Measurements from ENCODE around the gene SKAP1. TPM values are rescaled to one million over a fixed set of nuclear protein-coding genes. Genes with fewer than 3 reads are reported as not detected.

Gene SKAP1
- total RNA-seq, 1 donor from 2014 or later: not detected

- DNase-seq (ENCODE audit: low read depth) (no peak), FAIRE-seq (no peak)
- Histone ChIP-seq H3K27me3 (ENCODE audit: control insufficient read depth, insufficient read depth, low read length) (peaks cover 16% of the 10 kb centered on the region), H3K36me3 (ENCODE audit: control insufficient read depth, insufficient read depth, low read length) (no peaks in the 10 kb centered on the region), H3K4me3 (ENCODE audit: low read depth, low read length) (no peak overlapping the region)
- TF ChIP-seq CTCF (IDR thresholded peaks at IDR 0.05; ENCODE audit: insufficient read depth, low read length, severe bottlenecking): no peak
Measured at GRCh38 chr17:48385319-48385718, 44.7 kb downstream of the SKAP1 start.

- Histone ChIP-seq H3K27me3 (ENCODE audit: control insufficient read depth, insufficient read depth, low read length) (peaks cover 14% of the 10 kb centered on the region), H3K4me3 (ENCODE audit: low read depth, low read length) (no peak overlapping the region), H3K36me3 (ENCODE audit: control insufficient read depth, insufficient read depth, low read length) (no peaks in the 10 kb centered on the region)
- no peak for TF ChIP-seq CTCF (IDR thresholded peaks at IDR 0.05; ENCODE audit: insufficient read depth, low read length, severe bottlenecking)
- DNase-seq (ENCODE audit: low read depth) (no peak), FAIRE-seq (no peak)
Measured at GRCh38 chr17:48384164-48384563, 45.9 kb downstream of the SKAP1 start.

- H3K36me3 ChIP-seq (ENCODE audit: control insufficient read depth, insufficient read depth, low read length): no peaks in the 10 kb centered on the region
- H3K27me3 ChIP-seq (ENCODE audit: control insufficient read depth, insufficient read depth, low read length): peaks cover 16% of the 10 kb centered on the region
- no peak overlapping the region for H3K4me3 ChIP-seq (ENCODE audit: low read depth, low read length)
- DNase-seq (ENCODE audit: low read depth) (no peak), FAIRE-seq (no peak)
- TF ChIP-seq CTCF (IDR thresholded peaks at IDR 0.05; ENCODE audit: insufficient read depth, low read length, severe bottlenecking): no peak
Measured at GRCh38 chr17:48382989-48383388, 47.0 kb downstream of the SKAP1 start.

GRCh38 chr17:48378708-48379392 is 51.2 kb downstream of the SKAP1 start:
- peaks cover 7% of the 10 kb centered on the region for H3K27me3 ChIP-seq (ENCODE audit: control insufficient read depth, insufficient read depth, low read length)
- H3K36me3 ChIP-seq (ENCODE audit: control insufficient read depth, insufficient read depth, low read length): no peaks in the 10 kb centered on the region
- no peak for FAIRE-seq
- no peak overlapping the region for H3K4me3 ChIP-seq (ENCODE audit: low read depth, low read length)
- no peak for TF ChIP-seq CTCF (IDR thresholded peaks at IDR 0.05; ENCODE audit: insufficient read depth, low read length, severe bottlenecking)
- DNase-seq (ENCODE audit: low read depth): no peak

GRCh38 chr17:48378238-48378637 is 51.8 kb downstream of the SKAP1 start:
- Histone ChIP-seq H3K4me3 (ENCODE audit: low read depth, low read length) (no peak overlapping the region), H3K27me3 (ENCODE audit: control insufficient read depth, insufficient read depth, low read length) (peaks cover 7% of the 10 kb centered on the region), H3K36me3 (ENCODE audit: control insufficient read depth, insufficient read depth, low read length) (no peaks in the 10 kb centered on the region)
- DNase-seq (ENCODE audit: low read depth) (no peak), FAIRE-seq (no peak)
- no peak for TF ChIP-seq CTCF (IDR thresholded peaks at IDR 0.05; ENCODE audit: insufficient read depth, low read length, severe bottlenecking)

Data from bronchial epithelial cell (primary cell).